ENCODE results near the gene CHAC1. TPM values are rescaled to one million over a fixed set of nuclear protein-coding genes. Genes with fewer than 3 reads are reported as not detected.

The CHAC1 gene
- total RNA-seq, 5 donors from 2014 or later (not counting 1 experiment from before 2014, with no cell fraction given): 0.44 to 7.5 (median 7.2) TPM

GRCh38 chr15:40936709-40937666 is 16.3 kb upstream of the CHAC1 start:
- DNase-seq: no peak
- Histone ChIP-seq H3K27me3 (replicated peaks in 1 of 2; ENCODE audit: control insufficient read depth in 2 of 2, extremely low read depth in 1 of 2, insufficient read depth in 2 of 2, low read length in 1 of 2) (peaks cover 0 to 11% of the 10 kb centered on the region in 2 experiments), H3K9me3 (no peaks in the 10 kb centered on the region), H3K36me3 (ENCODE audit: control insufficient read depth in 2 of 2, extremely low read depth in 1 of 2, insufficient read depth in 1 of 2, low read length in 1 of 2) (no peaks in the 10 kb centered on the region), H3K4me3 (ENCODE audit: control insufficient read depth in 1 of 2, extremely low read depth in 1 of 2, low read length in 1 of 2) (no peak overlapping the region), H3K4me1 (ENCODE audit: control insufficient read depth in 1 of 2, extremely low read depth in 1 of 2, insufficient read depth in 2 of 2, low read length in 2 of 2) (peaks cover 3 to 18% of the 10 kb centered on the region in 2 experiments), H3K27ac (ENCODE audit: low read length) (no peak overlapping the region)
- no peak for ATAC-seq (replicated peaks in 1 of 4)
- ChIA-PET POLR2A (no interaction called here), CTCF (interaction anchor here in 1 of 2 donors (1.1 kb wide), 1 partner anchor 30 kb away, joined by 3 read pairs; no protein-coding TSS in a partner anchor)
- 87% methylated on average over 11 of the region's 15 CpGs for WGBS (ENCODE audit: insufficient coverage)
- H3K27me3 Mint-ChIP-seq: peaks cover 0 to 13% of the 10 kb centered on the region in 2 donors
- H3K9me3 Mint-ChIP-seq: no peaks in the 10 kb centered on the region
- H3K27ac Mint-ChIP-seq: no peak overlapping the region
- no peaks in the 10 kb centered on the region for H3K36me3 Mint-ChIP-seq
- H3K4me1 Mint-ChIP-seq: peaks cover 14 to 19% (median 17%) of the 10 kb centered on the region in 3 donors
- H3K4me3 Mint-ChIP-seq: no peak overlapping the region

GRCh38 chr15:40937762-40938535 is 15.3 kb upstream of the CHAC1 start:
- H3K4me1 ChIP-seq (ENCODE audit: control insufficient read depth in 1 of 2, extremely low read depth in 1 of 2, insufficient read depth in 2 of 2, low read length in 2 of 2): peaks cover 10 to 23% of the 10 kb centered on the region in 2 experiments
- Mint-ChIP-seq H3K4me3 (no peak overlapping the region), H3K9me3 (no peaks in the 10 kb centered on the region), H3K36me3 (no peaks in the 10 kb centered on the region), H3K27me3 (peaks cover 0 to 6% of the 10 kb centered on the region in 2 donors), H3K4me1 (peaks cover 19 to 22% (median 22%) of the 10 kb centered on the region in 3 donors), H3K27ac (no peak overlapping the region)
- ChIA-PET POLR2A (interaction anchor here in 1 of 2 donors (0.7 kb wide), 1 partner anchor 495 kb away, joined by 6 read pairs; no protein-coding TSS in a partner anchor), CTCF (no interaction called here)
- ATAC-seq (replicated peaks in 1 of 4) (peak in 3 of 4 experiments; percentile 15 to 48 (median 27)), DNase-seq (peak in 5 of 35 experiments; percentile 18 to 51 (median 28))
- peaks cover 0 to 2% of the 10 kb centered on the region in 2 experiments for H3K27me3 ChIP-seq (replicated peaks in 1 of 2; ENCODE audit: control insufficient read depth in 2 of 2, extremely low read depth in 1 of 2, insufficient read depth in 2 of 2, low read length in 1 of 2)
- no peak overlapping the region for H3K4me3 ChIP-seq (ENCODE audit: control insufficient read depth in 1 of 2, extremely low read depth in 1 of 2, low read length in 1 of 2)
- no peaks in the 10 kb centered on the region for H3K36me3 ChIP-seq (ENCODE audit: control insufficient read depth in 2 of 2, extremely low read depth in 1 of 2, insufficient read depth in 1 of 2, low read length in 1 of 2)
- H3K27ac ChIP-seq (ENCODE audit: low read length): no peak overlapping the region
- H3K9me3 ChIP-seq: no peaks in the 10 kb centered on the region
- WGBS (ENCODE audit: insufficient coverage): 89% methylated on average over 12 of the region's 19 CpGs

- Mint-ChIP-seq H3K27me3 (peaks cover 0 to 2% of the 10 kb centered on the region in 2 donors), H3K9me3 (no peaks in the 10 kb centered on the region), H3K4me1 (peaks cover 25 to 28% (median 28%) of the 10 kb centered on the region in 3 donors), H3K27ac (no peak overlapping the region), H3K4me3 (no peak overlapping the region), H3K36me3 (no peaks in the 10 kb centered on the region)
- ATAC-seq (replicated peaks in 1 of 4) (no peak), DNase-seq (peak in 1 of 35 experiments; percentile 15)
- WGBS (ENCODE audit: insufficient coverage): no CpG with 5 or more reads among the region's 6 CpGs
- H3K36me3 ChIP-seq (ENCODE audit: control insufficient read depth in 2 of 2, extremely low read depth in 1 of 2, insufficient read depth in 1 of 2, low read length in 1 of 2): no peaks in the 10 kb centered on the region
- H3K27me3 ChIP-seq (replicated peaks in 1 of 2; ENCODE audit: control insufficient read depth in 2 of 2, extremely low read depth in 1 of 2, insufficient read depth in 2 of 2, low read length in 1 of 2): no peaks in the 10 kb centered on the region
- no peak overlapping the region for H3K27ac ChIP-seq (ENCODE audit: low read length)
- ChIA-PET CTCF (no interaction called here), POLR2A (interaction anchor here in 1 of 2 donors (0.7 kb wide), 1 partner anchor 496 kb away, joined by 6 read pairs; no protein-coding TSS in a partner anchor)
- peaks cover 16 to 29% of the 10 kb centered on the region in 2 experiments for H3K4me1 ChIP-seq (ENCODE audit: control insufficient read depth in 1 of 2, extremely low read depth in 1 of 2, insufficient read depth in 2 of 2, low read length in 2 of 2)
- H3K4me3 ChIP-seq (ENCODE audit: control insufficient read depth in 1 of 2, extremely low read depth in 1 of 2, low read length in 1 of 2): no peak overlapping the region
- no peaks in the 10 kb centered on the region for H3K9me3 ChIP-seq
These were observed 14.8 kb upstream of the CHAC1 start for GRCh38 chr15:40938536-40938870.

GRCh38 chr15:40940296-40940801 is 12.9 kb upstream of the CHAC1 start:
- Histone ChIP-seq H3K9me3 (no peaks in the 10 kb centered on the region), H3K4me3 (ENCODE audit: control insufficient read depth in 1 of 2, extremely low read depth in 1 of 2, low read length in 1 of 2) (no peak overlapping the region), H3K4me1 (ENCODE audit: control insufficient read depth in 1 of 2, extremely low read depth in 1 of 2, insufficient read depth in 2 of 2, low read length in 2 of 2) (peaks cover 16 to 32% of the 10 kb centered on the region in 2 experiments), H3K36me3 (ENCODE audit: control insufficient read depth in 2 of 2, extremely low read depth in 1 of 2, insufficient read depth in 1 of 2, low read length in 1 of 2) (no peaks in the 10 kb centered on the region), H3K27ac (ENCODE audit: low read length) (peak overlapping the region; percentile 58), H3K27me3 (replicated peaks in 1 of 2; ENCODE audit: control insufficient read depth in 2 of 2, extremely low read depth in 1 of 2, insufficient read depth in 2 of 2, low read length in 1 of 2) (peaks cover 0 to 3% of the 10 kb centered on the region in 2 experiments)
- Mint-ChIP-seq H3K27me3 (no peaks in the 10 kb centered on the region), H3K4me3 (peak overlapping the region; percentile 39 to 87 (median 63)), H3K27ac (peak overlapping the region; percentile 73 to 91), H3K36me3 (no peaks in the 10 kb centered on the region), H3K4me1 (peaks cover 26 to 39% (median 34%) of the 10 kb centered on the region in 3 donors), H3K9me3 (no peaks in the 10 kb centered on the region)
- CTCF ChIA-PET: interaction anchor here in 1 of 2 donors (1.3 to 1.7 kb wide), 2 partner anchors 12 to 46 kb away, joined by 3 to 7 read pairs; partner anchors contain the start of genes CHAC1 and VPS18
- WGBS (ENCODE audit: insufficient coverage): 51% methylated on average over 12 of the region's 15 CpGs
- ATAC-seq (replicated peaks in 1 of 4) (peak in 2 of 4 experiments; percentile 10 to 30), DNase-seq (peak in 4 of 35 experiments; percentile 11 to 36 (median 22))
- POLR2A ChIA-PET: interaction anchor here in 1 of 2 donors (0.9 kb wide), 1 partner anchor 12 kb away, joined by 12 read pairs; no protein-coding TSS in a partner anchor

- Histone ChIP-seq H3K36me3 (ENCODE audit: control insufficient read depth in 2 of 2, extremely low read depth in 1 of 2, insufficient read depth in 1 of 2, low read length in 1 of 2) (no peaks in the 10 kb centered on the region), H3K27me3 (replicated peaks in 1 of 2; ENCODE audit: control insufficient read depth in 2 of 2, extremely low read depth in 1 of 2, insufficient read depth in 2 of 2, low read length in 1 of 2) (peaks cover 0 to 3% of the 10 kb centered on the region in 2 experiments), H3K4me1 (ENCODE audit: control insufficient read depth in 1 of 2, extremely low read depth in 1 of 2, insufficient read depth in 2 of 2, low read length in 2 of 2) (peaks cover 16 to 32% of the 10 kb centered on the region in 2 experiments), H3K27ac (ENCODE audit: low read length) (peak overlapping the region; percentile 58), H3K9me3 (no peaks in the 10 kb centered on the region), H3K4me3 (ENCODE audit: control insufficient read depth in 1 of 2, extremely low read depth in 1 of 2, low read length in 1 of 2) (no peak overlapping the region)
- Mint-ChIP-seq H3K27ac (peak overlapping the region; percentile 73 to 91), H3K36me3 (no peaks in the 10 kb centered on the region), H3K27me3 (no peaks in the 10 kb centered on the region), H3K4me3 (peak overlapping the region; percentile 58 to 87 (median 63)), H3K9me3 (no peaks in the 10 kb centered on the region), H3K4me1 (peaks cover 27 to 39% (median 37%) of the 10 kb centered on the region in 3 donors)
- POLR2A ChIA-PET: no interaction called here
- CTCF ChIA-PET: interaction anchor here (0.6 to 1.7 kb wide), 6 partner anchors 10 to 172 kb away, joined by 3 to 10 read pairs (median 4); partner anchors contain the start of genes CHAC1 (in 2 of the 2) and VPS18 (in 1 of the 2)
- peak in 1 of 35 experiments; percentile 28 for DNase-seq
- WGBS (ENCODE audit: insufficient coverage): 67% methylated on average over 3 of the region's 7 CpGs
- no peak for ATAC-seq (replicated peaks in 1 of 4)
These were observed 12.2 kb upstream of the CHAC1 start for GRCh38 chr15:40941068-40941527.

All from T-cell (primary cell).